ENCODE data around the gene CCND2.

- TF ChIP-seq, protein P1, sequence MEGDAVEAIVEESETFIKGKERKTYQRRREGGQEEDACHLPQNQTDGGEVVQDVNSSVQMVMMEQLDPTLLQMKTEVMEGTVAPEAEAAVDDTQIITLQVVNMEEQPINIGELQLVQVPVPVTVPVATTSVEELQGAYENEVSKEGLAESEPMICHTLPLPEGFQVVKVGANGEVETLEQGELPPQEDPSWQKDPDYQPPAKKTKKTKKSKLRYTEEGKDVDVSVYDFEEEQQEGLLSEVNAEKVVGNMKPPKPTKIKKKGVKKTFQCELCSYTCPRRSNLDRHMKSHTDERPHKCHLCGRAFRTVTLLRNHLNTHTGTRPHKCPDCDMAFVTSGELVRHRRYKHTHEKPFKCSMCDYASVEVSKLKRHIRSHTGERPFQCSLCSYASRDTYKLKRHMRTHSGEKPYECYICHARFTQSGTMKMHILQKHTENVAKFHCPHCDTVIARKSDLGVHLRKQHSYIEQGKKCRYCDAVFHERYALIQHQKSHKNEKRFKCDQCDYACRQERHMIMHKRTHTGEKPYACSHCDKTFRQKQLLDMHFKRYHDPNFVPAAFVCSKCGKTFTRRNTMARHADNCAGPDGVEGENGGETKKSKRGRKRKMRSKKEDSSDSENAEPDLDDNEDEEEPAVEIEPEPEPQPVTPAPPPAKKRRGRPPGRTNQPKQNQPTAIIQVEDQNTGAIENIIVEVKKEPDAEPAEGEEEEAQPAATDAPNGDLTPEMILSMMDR (IDR thresholded peaks at IDR 0.05): no peak
- no peak for TF ChIP-seq POLR2A (IDR thresholded peaks at IDR 0.05)
- peak; percentile 46 for TF ChIP-seq POLR2AphosphoS5 (IDR thresholded peaks at IDR 0.05)
Observed at GRCh38 chr12:4275870-4276301, 2.3 kb downstream of the CCND2 start.
